ENCODE measurements around the gene ORM1. TPM values are rescaled to one million over a fixed set of nuclear protein-coding genes. Genes with fewer than 3 reads are reported as not detected.

Gene ORM1
- total RNA-seq, 3 donors from 2014 or later = 2.8 TPM; not detected in 2

- DNase-seq (no peak), ATAC-seq (no peak)
- intact Hi-C loops (cut with DNase I, micrococcal nuclease) = loop anchor here in 1 of 2 donors (10.0 kb wide), 1 partner anchor 320 kb away; the partner anchor contains the start of gene TEX53
- Histone ChIP-seq H3K9me3 (no peaks in the 10 kb centered on the region), H3K4me1 (ENCODE audit: low read depth) (no peaks in the 10 kb centered on the region), H3K4me3 (no peak overlapping the region), H3K36me3 (ENCODE audit: low read depth) (peaks cover 13% of the 10 kb centered on the region)
- TF ChIP-seq, protein P1, sequence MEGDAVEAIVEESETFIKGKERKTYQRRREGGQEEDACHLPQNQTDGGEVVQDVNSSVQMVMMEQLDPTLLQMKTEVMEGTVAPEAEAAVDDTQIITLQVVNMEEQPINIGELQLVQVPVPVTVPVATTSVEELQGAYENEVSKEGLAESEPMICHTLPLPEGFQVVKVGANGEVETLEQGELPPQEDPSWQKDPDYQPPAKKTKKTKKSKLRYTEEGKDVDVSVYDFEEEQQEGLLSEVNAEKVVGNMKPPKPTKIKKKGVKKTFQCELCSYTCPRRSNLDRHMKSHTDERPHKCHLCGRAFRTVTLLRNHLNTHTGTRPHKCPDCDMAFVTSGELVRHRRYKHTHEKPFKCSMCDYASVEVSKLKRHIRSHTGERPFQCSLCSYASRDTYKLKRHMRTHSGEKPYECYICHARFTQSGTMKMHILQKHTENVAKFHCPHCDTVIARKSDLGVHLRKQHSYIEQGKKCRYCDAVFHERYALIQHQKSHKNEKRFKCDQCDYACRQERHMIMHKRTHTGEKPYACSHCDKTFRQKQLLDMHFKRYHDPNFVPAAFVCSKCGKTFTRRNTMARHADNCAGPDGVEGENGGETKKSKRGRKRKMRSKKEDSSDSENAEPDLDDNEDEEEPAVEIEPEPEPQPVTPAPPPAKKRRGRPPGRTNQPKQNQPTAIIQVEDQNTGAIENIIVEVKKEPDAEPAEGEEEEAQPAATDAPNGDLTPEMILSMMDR (IDR thresholded peaks at IDR 0.05) = no peak
Measured at GRCh38 chr9:114334490-114334889, 11.6 kb downstream of the ORM1 start.

GRCh38 chr9:114335745-114336144, 12.8 kb downstream of the ORM1 start:
- no peak for ATAC-seq
- intact Hi-C loops (cut with DNase I, micrococcal nuclease) = loop anchor here in 1 of 2 donors (10.0 kb wide), 1 partner anchor 319 kb away; the partner anchor contains the start of gene TEX53
- Histone ChIP-seq H3K4me3 (no peak overlapping the region), H3K9me3 (no peaks in the 10 kb centered on the region), H3K36me3 (ENCODE audit: low read depth) (peaks cover 16% of the 10 kb centered on the region), H3K4me1 (ENCODE audit: low read depth) (no peaks in the 10 kb centered on the region)
- TF ChIP-seq, protein P1 (IDR thresholded peaks at IDR 0.05) = no peak
- DNase-seq = no peak

DNA sequence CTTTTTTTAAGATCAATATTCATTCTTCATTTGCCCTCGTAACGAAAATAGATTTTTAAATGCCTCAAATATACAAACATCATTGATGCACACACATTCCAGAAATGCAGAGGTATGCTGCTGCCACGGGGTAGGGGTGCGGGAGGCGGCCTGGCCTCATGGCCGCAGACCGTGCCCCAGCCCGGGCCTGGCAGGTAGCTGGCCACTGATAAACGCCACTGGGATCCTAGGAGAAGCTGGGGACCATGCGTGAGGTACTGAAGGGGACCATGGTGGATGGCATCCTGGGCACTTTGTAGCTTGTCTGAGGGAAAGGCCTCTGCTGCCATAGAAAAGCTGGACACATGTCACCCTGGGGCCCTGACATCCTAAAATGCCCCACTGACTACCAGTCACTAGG, 13.3 kb downstream of the ORM1 start:
- no peaks in the 10 kb centered on the region for H3K4me1 ChIP-seq (ENCODE audit: low read depth)
- no peak for ATAC-seq
- H3K4me3 ChIP-seq = no peak overlapping the region
- DNase-seq = no peak
- H3K9me3 ChIP-seq = no peaks in the 10 kb centered on the region
- TF ChIP-seq, protein P1 (IDR thresholded peaks at IDR 0.05) = no peak
- intact Hi-C loops (cut with DNase I, micrococcal nuclease) = loop anchor here in 1 of 2 donors (10.0 kb wide), 1 partner anchor 319 kb away; the partner anchor contains the start of gene TEX53
- H3K36me3 ChIP-seq (ENCODE audit: low read depth) = peaks cover 16% of the 10 kb centered on the region

DNA sequence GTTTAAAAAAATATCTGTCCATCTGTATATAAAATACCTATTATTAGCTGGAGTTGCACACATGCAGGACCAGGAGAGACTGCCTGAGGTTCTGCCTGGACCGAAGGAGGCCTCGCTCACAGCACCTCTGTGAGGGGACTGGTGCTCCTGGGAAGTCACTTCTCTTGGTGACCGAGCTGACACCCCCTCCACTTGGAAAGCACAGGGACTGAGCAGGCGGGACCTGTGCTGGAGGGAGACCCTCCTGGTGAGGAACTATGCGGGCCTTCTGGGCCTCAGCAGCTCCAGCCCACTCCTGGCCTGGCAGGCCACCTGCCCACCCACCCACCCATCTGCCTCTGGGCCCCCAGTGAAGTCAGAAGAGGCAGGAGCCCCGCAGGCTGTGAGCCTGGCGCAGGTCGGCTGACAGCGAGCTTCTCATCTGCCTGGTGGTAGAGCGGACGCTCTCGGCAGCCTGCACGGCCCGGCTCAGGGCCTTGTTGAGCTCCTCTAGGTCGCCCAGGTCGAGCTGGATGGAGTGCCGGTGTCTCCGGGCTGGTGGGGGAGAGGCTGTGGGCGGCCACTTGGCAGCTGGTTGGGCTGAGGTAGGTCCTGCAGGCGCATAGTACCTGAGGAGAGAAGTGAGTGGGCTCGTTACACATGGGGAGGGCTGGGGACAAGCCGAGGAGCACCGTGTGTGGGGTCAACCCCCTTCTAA, 13.9 kb downstream of the ORM1 start:
- DNase-seq = no peak
- ATAC-seq = no peak
- H3K4me3 ChIP-seq = no peak overlapping the region
- H3K4me1 ChIP-seq (ENCODE audit: low read depth) = no peaks in the 10 kb centered on the region
- intact Hi-C loops (cut with DNase I, micrococcal nuclease) = loop anchor here in 1 of 2 donors (10.0 kb wide), 1 partner anchor 318 kb away; the partner anchor contains the start of gene TEX53
- no peaks in the 10 kb centered on the region for H3K9me3 ChIP-seq
- H3K36me3 ChIP-seq (ENCODE audit: low read depth) = peaks cover 16% of the 10 kb centered on the region
- TF ChIP-seq, protein P1 (IDR thresholded peaks at IDR 0.05) = no peak

DNA sequence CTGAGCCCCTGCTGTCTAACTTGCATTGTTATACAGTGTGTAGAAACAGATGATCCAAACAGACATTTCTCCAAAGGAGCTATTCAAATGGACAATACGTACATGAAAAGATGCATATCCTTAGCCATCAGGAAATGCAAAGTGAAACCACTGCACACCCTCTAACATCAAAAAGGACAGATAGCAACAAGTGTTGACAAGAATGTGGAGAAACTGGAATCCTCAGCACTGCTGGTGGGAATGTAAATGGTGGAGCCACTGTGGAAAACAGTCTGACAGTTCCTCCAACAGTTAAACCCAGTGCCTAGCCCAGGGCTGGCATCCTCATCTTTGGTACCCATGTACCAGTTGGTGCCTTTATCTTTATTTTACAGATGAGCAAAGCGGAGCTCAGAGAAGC, 15.3 kb downstream of the ORM1 start:
- Histone ChIP-seq H3K36me3 (ENCODE audit: low read depth) (peaks cover 16% of the 10 kb centered on the region), H3K9me3 (no peaks in the 10 kb centered on the region), H3K4me1 (ENCODE audit: low read depth) (no peaks in the 10 kb centered on the region), H3K4me3 (no peak overlapping the region)
- intact Hi-C loops (cut with DNase I, micrococcal nuclease) = loop anchor here in 1 of 2 donors (10.0 kb wide), 1 partner anchor 317 kb away; the partner anchor contains the start of gene TEX53
- TF ChIP-seq, protein P1 (IDR thresholded peaks at IDR 0.05) = no peak
- DNase-seq (no peak), ATAC-seq (no peak)

Measured in mucosa of descending colon (tissue), 3 donors.